Measurements from ENCODE around the gene TBL1X. TPM values are rescaled to one million over a fixed set of nuclear protein-coding genes. Genes with fewer than 3 reads are reported as not detected.
A peak's percentile ranks its signal among the peaks of the same experiment; 100 is the strongest.

TBL1X gene
- total RNA-seq, 4 donors from 2014 or later: 27.7 to 49.1 (median 39.6) TPM

DNA sequence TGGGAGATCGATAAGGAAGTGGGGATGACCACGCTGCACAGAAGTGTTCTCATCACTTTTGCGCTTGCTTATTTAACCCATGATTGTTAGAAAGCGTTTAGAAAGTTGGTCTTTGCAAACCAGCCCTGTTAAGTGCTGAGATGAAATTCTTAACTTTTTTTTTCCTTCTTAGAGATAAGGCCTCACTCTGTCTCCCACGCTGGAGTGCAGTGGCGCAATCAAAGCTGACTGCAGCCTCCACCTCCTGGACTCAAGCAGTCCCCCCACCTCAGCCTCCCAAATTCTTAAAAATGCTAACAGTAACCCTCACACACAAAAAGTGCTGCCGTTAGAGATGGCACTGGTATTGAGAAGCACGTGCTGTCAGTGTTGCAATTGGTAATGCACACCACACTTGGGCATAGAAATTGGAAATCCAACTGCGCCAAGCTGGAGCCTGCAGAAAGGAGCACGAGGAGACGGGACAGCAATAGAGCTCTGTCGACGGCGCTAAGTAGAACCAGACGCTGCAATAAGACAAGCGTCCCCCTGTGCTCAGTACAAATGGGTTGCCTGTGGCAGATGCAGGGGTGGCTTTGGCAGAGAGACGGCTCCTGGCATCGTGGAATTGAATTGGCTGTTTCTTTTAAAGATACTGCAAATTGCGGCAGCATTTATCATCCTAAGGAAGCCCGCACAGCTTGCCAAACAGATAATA is 113.4 kb downstream of the TBL1X start:
- Histone ChIP-seq H3K4me3 (no peak overlapping the region), H3K27ac (no peak overlapping the region), H3K27me3 (no peaks in the 10 kb centered on the region), H3K9me3 (no peaks in the 10 kb centered on the region), H3K4me1 (peaks cover 0 to 29% (median 0%) of the 10 kb centered on the region in 3 donors), H3K36me3 (no peaks in the 10 kb centered on the region)
- ATAC-seq: no peak
- WGBS, 2 donors (ENCODE audit: low coverage in 1 of 2): 68 to 77% methylated on average over 9 to 10 of the region's 20 CpGs
- TF ChIP-seq POLR2A (IDR thresholded peaks at IDR 0.05) (no peak), EP300 (IDR thresholded peaks at IDR 0.05) (no peak), POLR2AphosphoS5 (IDR thresholded peaks at IDR 0.05) (no peak)
- TF ChIP-seq, protein P1, sequence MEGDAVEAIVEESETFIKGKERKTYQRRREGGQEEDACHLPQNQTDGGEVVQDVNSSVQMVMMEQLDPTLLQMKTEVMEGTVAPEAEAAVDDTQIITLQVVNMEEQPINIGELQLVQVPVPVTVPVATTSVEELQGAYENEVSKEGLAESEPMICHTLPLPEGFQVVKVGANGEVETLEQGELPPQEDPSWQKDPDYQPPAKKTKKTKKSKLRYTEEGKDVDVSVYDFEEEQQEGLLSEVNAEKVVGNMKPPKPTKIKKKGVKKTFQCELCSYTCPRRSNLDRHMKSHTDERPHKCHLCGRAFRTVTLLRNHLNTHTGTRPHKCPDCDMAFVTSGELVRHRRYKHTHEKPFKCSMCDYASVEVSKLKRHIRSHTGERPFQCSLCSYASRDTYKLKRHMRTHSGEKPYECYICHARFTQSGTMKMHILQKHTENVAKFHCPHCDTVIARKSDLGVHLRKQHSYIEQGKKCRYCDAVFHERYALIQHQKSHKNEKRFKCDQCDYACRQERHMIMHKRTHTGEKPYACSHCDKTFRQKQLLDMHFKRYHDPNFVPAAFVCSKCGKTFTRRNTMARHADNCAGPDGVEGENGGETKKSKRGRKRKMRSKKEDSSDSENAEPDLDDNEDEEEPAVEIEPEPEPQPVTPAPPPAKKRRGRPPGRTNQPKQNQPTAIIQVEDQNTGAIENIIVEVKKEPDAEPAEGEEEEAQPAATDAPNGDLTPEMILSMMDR (IDR thresholded peaks at IDR 0.05): no peak

DNA sequence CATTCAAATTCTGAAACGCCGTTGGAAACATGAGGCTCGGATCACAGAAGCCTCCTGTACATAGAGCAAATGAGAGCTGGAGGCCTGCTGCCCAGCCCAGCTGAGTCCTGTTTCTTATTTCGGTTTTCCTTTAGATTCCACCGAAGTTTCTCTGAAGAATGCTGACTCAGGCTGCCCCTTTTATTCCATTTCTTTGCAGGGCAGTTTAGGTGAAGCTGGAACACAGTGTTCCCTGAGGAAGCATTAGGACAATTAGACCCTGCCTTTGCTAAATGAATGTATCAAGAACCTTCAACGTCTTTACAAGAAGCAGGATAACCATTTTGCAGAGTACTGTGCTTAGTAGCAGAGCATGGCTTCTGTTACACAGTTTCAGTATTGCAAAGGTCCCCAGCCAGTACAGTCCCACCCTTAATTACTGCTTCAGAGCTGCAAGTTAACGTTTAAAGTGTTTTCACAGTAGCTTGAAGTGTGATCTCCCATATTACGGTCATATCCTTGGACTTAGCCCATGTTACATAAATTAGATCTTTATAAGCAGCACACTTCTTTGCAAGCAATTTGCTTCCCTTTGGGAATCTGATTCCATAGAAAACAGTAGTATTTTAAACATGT is 117.0 kb downstream of the TBL1X start:
- ATAC-seq: peak; percentile 16
- H3K4me3 ChIP-seq: no peak overlapping the region
- H3K27ac ChIP-seq: peak overlapping the region in 1 of 4 donors; percentile 24
- peak; percentile 21 for TF ChIP-seq EP300 (IDR thresholded peaks at IDR 0.05)
- TF ChIP-seq, protein P1 (IDR thresholded peaks at IDR 0.05): no peak
- peak; percentile 54 for TF ChIP-seq POLR2AphosphoS5 (IDR thresholded peaks at IDR 0.05)
- TF ChIP-seq POLR2A (IDR thresholded peaks at IDR 0.05): no peak
- 39 to 52% methylated on average over 2 to 6 of the region's 8 CpGs for WGBS, 2 donors (ENCODE audit: low coverage in 1 of 2)
- no peaks in the 10 kb centered on the region for H3K9me3 ChIP-seq
- H3K4me1 ChIP-seq: peaks cover 0 to 24% (median 0%) of the 10 kb centered on the region in 3 donors
- no peaks in the 10 kb centered on the region for H3K36me3 ChIP-seq
- no peaks in the 10 kb centered on the region for H3K27me3 ChIP-seq

DNA sequence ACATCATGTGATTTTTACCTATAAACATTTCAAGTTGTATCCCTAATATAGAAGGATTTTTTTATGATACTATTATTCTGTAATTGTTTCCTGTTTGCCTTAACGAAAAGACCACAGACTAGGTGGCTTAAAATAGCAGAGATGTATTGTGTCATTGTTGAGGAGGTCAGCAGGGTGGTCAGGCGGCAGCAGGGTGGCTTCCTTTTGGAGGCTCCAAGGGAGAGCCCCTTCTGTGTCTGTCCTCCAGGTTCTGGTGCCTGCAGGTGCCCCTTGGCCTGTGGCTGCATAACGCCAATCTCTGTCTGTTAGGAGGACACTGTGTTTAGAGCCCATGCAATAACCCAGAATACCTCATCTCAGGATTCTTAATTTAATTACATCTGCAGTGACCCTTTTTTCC is 118.1 kb downstream of the TBL1X start:
- H3K27me3 ChIP-seq: no peaks in the 10 kb centered on the region
- H3K4me3 ChIP-seq: no peak overlapping the region
- no peaks in the 10 kb centered on the region for H3K9me3 ChIP-seq
- no peak for TF ChIP-seq POLR2A (IDR thresholded peaks at IDR 0.05)
- TF ChIP-seq, protein P1 (IDR thresholded peaks at IDR 0.05): no peak
- TF ChIP-seq POLR2AphosphoS5 (IDR thresholded peaks at IDR 0.05): no peak
- TF ChIP-seq EP300 (IDR thresholded peaks at IDR 0.05): no peak
- ATAC-seq: no peak
- 58 to 75% methylated on average over 2 of the region's 3 CpGs for WGBS, 2 donors (ENCODE audit: low coverage in 1 of 2)
- no peak overlapping the region for H3K27ac ChIP-seq
- peaks cover 0 to 24% (median 0%) of the 10 kb centered on the region in 3 donors for H3K4me1 ChIP-seq
- no peaks in the 10 kb centered on the region for H3K36me3 ChIP-seq

DNA sequence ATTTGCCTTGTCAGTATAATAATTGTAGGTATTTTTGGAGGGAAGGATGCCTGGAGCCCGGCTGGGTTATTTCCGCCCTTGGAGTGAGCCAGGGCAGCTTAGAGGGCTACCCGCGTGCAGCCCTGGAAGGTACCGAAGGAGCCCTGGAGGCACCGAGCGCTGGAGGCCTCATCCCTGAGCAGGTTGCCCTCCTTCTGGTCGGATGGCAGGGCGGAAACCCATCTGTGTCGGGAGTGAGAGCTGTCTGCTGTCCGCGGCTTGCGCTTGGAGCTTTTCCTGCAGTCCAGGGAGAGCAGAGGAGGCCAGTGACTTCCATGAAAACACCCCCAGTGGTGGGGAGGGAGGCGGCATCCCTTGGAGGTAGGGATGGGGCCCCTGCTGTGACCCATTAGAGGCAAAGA is 122.1 kb downstream of the TBL1X start:
- no peak for ATAC-seq

More for the DNA sequence above, 122.1 kb downstream of the TBL1X start:
- Histone ChIP-seq H3K4me1 (peaks cover 0 to 11% (median 0%) of the 10 kb centered on the region in 3 donors), H3K27me3 (no peaks in the 10 kb centered on the region), H3K4me3 (no peak overlapping the region), H3K27ac (no peak overlapping the region), H3K36me3 (no peaks in the 10 kb centered on the region), H3K9me3 (no peaks in the 10 kb centered on the region)
- 29% methylated on average over 1 of the region's 14 CpGs; no CpG with 5 or more reads in 1 of the 2 donors for WGBS, 2 donors (ENCODE audit: low coverage in 1 of 2)
- TF ChIP-seq POLR2A (IDR thresholded peaks at IDR 0.05) (no peak), POLR2AphosphoS5 (IDR thresholded peaks at IDR 0.05) (no peak), EP300 (IDR thresholded peaks at IDR 0.05) (no peak)
- TF ChIP-seq, protein P1 (IDR thresholded peaks at IDR 0.05): no peak
